Parathyroid adenoma (tissue), 2 donors: ENCODE data around the gene DLG2.

ENCODE experiments used
- H2AFZ ChIP-seq: fragments of 300-600 bp; sonication (generic); one replicate; pipeline ENCODE4 v1.7.0; 2017; ENCODE audit warnings: antibody characterized with exemption, mild to moderate bottlenecking
- H3K27ac ChIP-seq: fragments of 300-600 bp; sonication (generic); one replicate; pipeline ENCODE4 v1.7.0; 2017
- H3K27me3 ChIP-seq: fragments of 300-600 bp; sonication (generic); one replicate; pipeline ENCODE4 v1.7.0; 2017; ENCODE audit warnings: low read length; ENCODE audit not compliant: control insufficient read depth, insufficient read depth
- H3K36me3 ChIP-seq: fragments of 300-600 bp; sonication (generic); one replicate; pipeline ENCODE4 v1.7.0; 2017; ENCODE audit warnings: low read length; ENCODE audit not compliant: control insufficient read depth, insufficient read depth
- H3K4me1 ChIP-seq: fragments of 300-600 bp; sonication (generic); one replicate; pipeline ENCODE4 v1.7.0; 2017; ENCODE audit warnings: control low read depth
- H3K4me2 ChIP-seq: fragments of 300-600 bp; sonication (generic); one replicate; pipeline ENCODE4 v1.7.0; 2017; ENCODE audit warnings: low read length
- H3K4me3 ChIP-seq: fragments of 300-600 bp; sonication (generic); one replicate; pipeline ENCODE4 v1.7.0; 2017; ENCODE audit warnings: low read depth, low read length
- H3K79me2 ChIP-seq: fragments of 300-600 bp; sonication (generic); one replicate; pipeline ENCODE4 v1.7.0; 2017; ENCODE audit warnings: control low read depth
- H3K9ac ChIP-seq: fragments of 300-600 bp; sonication (generic); one replicate; pipeline ENCODE4 v1.7.0; 2017; ENCODE audit warnings: mild to moderate bottlenecking
- H3K9me3 ChIP-seq: fragments of 300-600 bp; sonication (generic); one replicate; pipeline ENCODE4 v1.7.0; 2017; ENCODE audit warnings: low read length; ENCODE audit not compliant: control insufficient read depth
- TF ChIP-seq, protein P1 (sequence below): fragments of 300-600 bp; sonication (generic); IDR thresholded peaks from one replicate; pipeline ENCODE4 v1.7.0; 2017; ENCODE audit warnings: antibody characterized with exemption, mild to moderate bottlenecking
- donor health status: primary hyperparathyroidism.

Gene DLG2

GRCh38 chr11:85495918-85496317 lies 131.2 kb downstream of the DLG2 start:
- Histone ChIP-seq H3K36me3 (no peaks in the 10 kb centered on the region), H3K4me3 (no peak overlapping the region)
- TF ChIP-seq, protein P1, sequence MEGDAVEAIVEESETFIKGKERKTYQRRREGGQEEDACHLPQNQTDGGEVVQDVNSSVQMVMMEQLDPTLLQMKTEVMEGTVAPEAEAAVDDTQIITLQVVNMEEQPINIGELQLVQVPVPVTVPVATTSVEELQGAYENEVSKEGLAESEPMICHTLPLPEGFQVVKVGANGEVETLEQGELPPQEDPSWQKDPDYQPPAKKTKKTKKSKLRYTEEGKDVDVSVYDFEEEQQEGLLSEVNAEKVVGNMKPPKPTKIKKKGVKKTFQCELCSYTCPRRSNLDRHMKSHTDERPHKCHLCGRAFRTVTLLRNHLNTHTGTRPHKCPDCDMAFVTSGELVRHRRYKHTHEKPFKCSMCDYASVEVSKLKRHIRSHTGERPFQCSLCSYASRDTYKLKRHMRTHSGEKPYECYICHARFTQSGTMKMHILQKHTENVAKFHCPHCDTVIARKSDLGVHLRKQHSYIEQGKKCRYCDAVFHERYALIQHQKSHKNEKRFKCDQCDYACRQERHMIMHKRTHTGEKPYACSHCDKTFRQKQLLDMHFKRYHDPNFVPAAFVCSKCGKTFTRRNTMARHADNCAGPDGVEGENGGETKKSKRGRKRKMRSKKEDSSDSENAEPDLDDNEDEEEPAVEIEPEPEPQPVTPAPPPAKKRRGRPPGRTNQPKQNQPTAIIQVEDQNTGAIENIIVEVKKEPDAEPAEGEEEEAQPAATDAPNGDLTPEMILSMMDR, result no peak

GRCh38 chr11:85494396-85494795 lies 132.7 kb downstream of the DLG2 start:
- Histone ChIP-seq H3K4me3 (no peak overlapping the region), H2AFZ (no peak overlapping the region), H3K4me2 (no peak overlapping the region), H3K79me2 (no peaks in the 10 kb centered on the region), H3K9me3 (no peaks in the 10 kb centered on the region), H3K27me3 (no peaks in the 10 kb centered on the region), H3K9ac (no peak overlapping the region), H3K4me1 (no peaks in the 10 kb centered on the region), H3K36me3 (no peaks in the 10 kb centered on the region), H3K27ac (no peak overlapping the region)
- TF ChIP-seq, protein P1, result no peak

More at GRCh38 chr11:85495918-85496317, 131.2 kb downstream of the DLG2 start:
- H3K4me1 ChIP-seq, result no peaks in the 10 kb centered on the region
- no peaks in the 10 kb centered on the region for H3K27me3 ChIP-seq
- H2AFZ ChIP-seq, result no peak overlapping the region
- H3K9ac ChIP-seq, result no peak overlapping the region
- no peak overlapping the region for H3K27ac ChIP-seq
- no peaks in the 10 kb centered on the region for H3K9me3 ChIP-seq
- H3K79me2 ChIP-seq, result no peaks in the 10 kb centered on the region
- H3K4me2 ChIP-seq, result no peak overlapping the region

GRCh38 chr11:85485902-85486301 lies 141.2 kb downstream of the DLG2 start:
- TF ChIP-seq, protein P1, result no peak

GRCh38 chr11:85483861-85484260 lies 143.3 kb downstream of the DLG2 start:
- Histone ChIP-seq H3K9ac (no peak overlapping the region), H3K4me1 (no peaks in the 10 kb centered on the region), H3K27me3 (no peaks in the 10 kb centered on the region), H3K4me3 (no peak overlapping the region), H3K27ac (no peak overlapping the region), H2AFZ (no peak overlapping the region), H3K4me2 (no peak overlapping the region), H3K36me3 (no peaks in the 10 kb centered on the region), H3K9me3 (no peaks in the 10 kb centered on the region), H3K79me2 (no peaks in the 10 kb centered on the region)
- TF ChIP-seq, protein P1, result no peak

More at GRCh38 chr11:85485902-85486301, 141.2 kb downstream of the DLG2 start:
- H3K27me3 ChIP-seq, result no peaks in the 10 kb centered on the region
- no peaks in the 10 kb centered on the region for H3K4me1 ChIP-seq
- no peak overlapping the region for H3K9ac ChIP-seq
- no peak overlapping the region for H2AFZ ChIP-seq
- no peaks in the 10 kb centered on the region for H3K79me2 ChIP-seq
- no peak overlapping the region for H3K4me3 ChIP-seq
- no peaks in the 10 kb centered on the region for H3K9me3 ChIP-seq
- no peaks in the 10 kb centered on the region for H3K36me3 ChIP-seq
- H3K27ac ChIP-seq, result no peak overlapping the region
- no peak overlapping the region for H3K4me2 ChIP-seq

DNA sequence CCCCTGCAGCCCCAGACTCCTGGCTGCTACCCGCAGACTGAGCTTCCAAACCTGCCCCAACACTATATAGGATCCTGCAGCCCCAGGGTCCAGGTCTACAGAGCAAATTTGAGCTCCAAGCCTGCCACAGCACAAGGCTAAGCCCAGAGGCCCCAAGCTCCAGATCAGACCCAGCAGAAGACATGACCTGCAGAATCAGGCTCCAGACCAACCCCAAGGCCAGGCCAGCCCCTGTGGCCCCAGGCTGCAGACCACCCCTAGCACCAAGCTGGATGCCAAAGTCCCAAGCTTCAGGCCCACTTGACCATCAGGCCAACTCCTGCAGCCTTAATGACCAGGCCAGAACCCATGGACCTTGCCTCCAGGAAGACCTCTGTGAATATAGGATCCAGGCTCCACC lies 145.3 kb downstream of the DLG2 start:
- Histone ChIP-seq H2AFZ (no peak overlapping the region), H3K4me1 (no peaks in the 10 kb centered on the region), H3K9me3 (no peaks in the 10 kb centered on the region), H3K9ac (no peak overlapping the region), H3K4me2 (no peak overlapping the region), H3K27me3 (no peaks in the 10 kb centered on the region), H3K79me2 (no peaks in the 10 kb centered on the region), H3K36me3 (no peaks in the 10 kb centered on the region), H3K27ac (no peak overlapping the region), H3K4me3 (no peak overlapping the region)
- TF ChIP-seq, protein P1, result no peak
